K562 (cell line): ENCODE results near the gene NACC1. TPM values are rescaled to one million over a fixed set of nuclear protein-coding genes. Genes with fewer than 3 reads are reported as not detected.

Experiments used
- ATAC-seq: fragments of 200-7000 bp; cut with Tn5 transposase; 3 replicates; pipeline ENCODE4 v1.9.1; 2020; ENCODE audit warnings: moderate library complexity
- BruUV-seq: library from RNA; stranded (reverse); fragments of 400-500 nt; replicated peaks from 2 replicates; lab custom pipeline; 2021; lab: Mats Ljungman, UMichigan
- CTCF ChIA-PET: fragments of 300-600 bp; formaldehyde crosslinking; extraction: SDS; loops from one replicate; lab custom pipeline; 2021; ENCODE audit warnings: low intra/inter-chr PET ratio; lab: Yijun Ruan, JAX
- POLR2A ChIA-PET: fragments of 300-600, 350-650 bp; sonication (Branson Sonifier 250); formaldehyde crosslinking; extraction: SDS; loops from one replicate; lab custom pipeline; 2021; ENCODE audit warnings: antibody characterized with exemption, inconsistent platforms; lab: Yijun Ruan, JAX
- DNase-seq, 4 experiments: peaks; one replicate each; pipeline versions ENCODE4 v3.0.0 to v3.0.0-alpha.2; 2011 to 2018; ENCODE audit warnings: low spot score in 3 of 4, mixed read lengths in 3 of 4; ENCODE audit errors: extremely low read depth in 1 of 4
- FAIRE-seq: peaks from 2 replicates; lab custom pipeline; 2011; peaks lifted over from hg19 to GRCh38; lab: Jason Lieb, UNC
- H2AFZ ChIP-seq: 2 replicates; pipeline ENCODE4 v1.6.0; 2011; ENCODE audit warnings: low read depth, low read length, control low read depth, inconsistent platforms
- H3K27ac ChIP-seq: fragments of 200-600 bp; 3 replicates; pipeline ENCODE4 v1.8.0; 2011; ENCODE audit warnings: low read depth, mild to moderate bottlenecking, control low read depth, inconsistent platforms, low read length, moderate library complexity, mixed read lengths; ENCODE audit errors: extremely low read depth
- H3K27me3 ChIP-seq, 2 experiments: fragments of 300-600 bp in 1 of 2; 2 replicates in 1 of 2; 3 replicates in 1 of 2; pipeline versions ENCODE4 v1.6.0 to v1.8.0; 2011; ENCODE audit warnings: inconsistent platforms in 2 of 2, low read length in 2 of 2, mild to moderate bottlenecking in 1 of 2, mixed read lengths in 1 of 2, moderate library complexity in 1 of 2; ENCODE audit not compliant: control insufficient read depth in 2 of 2, insufficient read depth in 2 of 2
- H3K36me3 ChIP-seq: fragments of 300-600 bp; 3 replicates; pipeline ENCODE4 v1.8.0; 2011; ENCODE audit warnings: mild to moderate bottlenecking, low read length, inconsistent platforms; ENCODE audit not compliant: control insufficient read depth, insufficient read depth
- H3K4me1 ChIP-seq, 2 experiments: fragments of 200-600 bp in 1 of 2; replicated peaks in 1 of 2; 2 replicates in 1 of 2; 3 replicates in 1 of 2; pipeline versions ENCODE4 v1.5.1 to v1.8.0; 2011; ENCODE audit warnings: inconsistent platforms in 2 of 2, low read length in 2 of 2, mild to moderate bottlenecking in 1 of 2, mixed read lengths in 1 of 2, moderate library complexity in 1 of 2; ENCODE audit not compliant: control insufficient read depth in 2 of 2, insufficient read depth in 2 of 2
- H3K4me2 ChIP-seq: 2 replicates; pipeline ENCODE4 v1.6.1; 2011; ENCODE audit warnings: low read length, control low read depth, inconsistent platforms, mixed read lengths; ENCODE audit not compliant: insufficient read depth
- H3K4me3 ChIP-seq: fragments of 200-600 bp; sonication (generic), shearing (Covaris generic); 2 replicates; pipeline ENCODE4 v1.5.1; 2016; ENCODE audit warnings: control low read depth, inconsistent platforms
- H3K79me2 ChIP-seq: fragments of 200-600 bp; 3 replicates; pipeline ENCODE4 v1.8.0; 2011; ENCODE audit warnings: low read length, inconsistent platforms; ENCODE audit not compliant: control insufficient read depth, insufficient read depth
- H3K9ac ChIP-seq, 2 experiments: 2 replicates each; pipeline versions ENCODE4 v1.6.0 to v1.6.1; 2011; ENCODE audit warnings: low read depth in 2 of 2, low read length in 2 of 2, control low read depth in 1 of 2, inconsistent platforms in 1 of 2, mild to moderate bottlenecking in 1 of 2, mixed read lengths in 1 of 2; ENCODE audit not compliant: insufficient read depth in 1 of 2
- H3K9me1 ChIP-seq: one replicate; pipeline ENCODE4 v1.6.0; 2011; ENCODE audit warnings: inconsistent platforms, mild to moderate bottlenecking, low read length, moderate library complexity; ENCODE audit not compliant: control insufficient read depth, insufficient read depth
- H3K9me3 ChIP-seq: replicated peaks from 2 replicates; pipeline ENCODE4 v1.5.1; 2011; ENCODE audit warnings: low read depth, low read length, inconsistent platforms; ENCODE audit not compliant: control insufficient read depth, insufficient read depth
- H4K20me1 ChIP-seq: replicated peaks from 2 replicates; pipeline ENCODE4 v1.6.1; 2011; ENCODE audit warnings: low read length, inconsistent platforms, mixed read lengths; ENCODE audit not compliant: control insufficient read depth, insufficient read depth
- CBFA2T2 ChIP-seq: fragments of 450-650 bp; conservative IDR thresholded peaks from 2 replicates; pipeline ENCODE4 v1.6.1; 2017; ENCODE audit warnings: mild to moderate bottlenecking
- ETV6 ChIP-seq, 3 experiments: fragments of 150-350 bp in 1 of 3; sonication (generic) in 1 of 3; formaldehyde crosslinking in 1 of 3; IDR thresholded peaks; 2 replicates each; pipeline versions ENCODE4 v1.6.1 to v1.8.0; 2014 to 2022; ENCODE audit warnings: borderline replicate concordance in 2 of 3, low read depth in 2 of 3, antibody characterized with exemption in 1 of 3, low read length in 1 of 3, mild to moderate bottlenecking in 1 of 3, missing genetic modification reagents in 1 of 3
- GABPB1 ChIP-seq: sonication (generic); formaldehyde crosslinking; IDR thresholded peaks from 2 replicates; pipeline ENCODE4 v1.8.0; 2022; ENCODE audit warnings: mild to moderate bottlenecking, missing genetic modification reagents
- GTF2F1 ChIP-seq: IDR thresholded peaks from 2 replicates; pipeline ENCODE4 v1.6.1; 2011; ENCODE audit warnings: low read depth, low read length, improper control_type of control experiment
- HSF4 ChIP-seq: fragments of 250-450 bp; sonication (Bioruptor Pico); IDR thresholded peaks from 2 replicates; pipeline ENCODE4 v2.1.2; 2022; ENCODE audit warnings: mild to moderate bottlenecking, moderate library complexity, borderline replicate concordance
- NFYB ChIP-seq: IDR thresholded peaks from 2 replicates; pipeline ENCODE4 v1.6.1; 2011; ENCODE audit warnings: mild to moderate bottlenecking, moderate library complexity; ENCODE audit not compliant: insufficient read length; ENCODE audit errors: extremely low read depth
- PHB2 ChIP-seq: fragments of 450-650 bp; IDR thresholded peaks from 2 replicates; pipeline ENCODE4 v1.6.1; 2017; ENCODE audit warnings: low read depth
- RNF2 ChIP-seq: sonication (generic); IDR thresholded peaks from 2 replicates; pipeline ENCODE4 v1.6.1; 2016
- TCF15 ChIP-seq: fragments of 250-450 bp; sonication (Bioruptor Pico); IDR thresholded peaks from 2 replicates; pipeline ENCODE4 v1.8.0; 2022; ENCODE audit warnings: moderate library complexity, mild to moderate bottlenecking, inconsistent platforms
- ZBTB26 ChIP-seq: fragments of 450-650 bp; formaldehyde crosslinking; IDR thresholded peaks from 2 replicates; pipeline ENCODE4 v1.4.0; 2022; ENCODE audit warnings: missing genetic modification characterization
- ZBTB33 ChIP-seq: sonication (generic); formaldehyde crosslinking; IDR thresholded peaks from 2 replicates; pipeline ENCODE4 v1.8.1; 2023; ENCODE audit warnings: mild to moderate bottlenecking, missing genetic modification reagents
- ZNF280B ChIP-seq: fragments of 250-450 bp; sonication (Bioruptor Pico); IDR thresholded peaks from 2 replicates; pipeline ENCODE4 v1.5.1; 2021; ENCODE audit warnings: mild to moderate bottlenecking
- WGBS: fragments of 100-300 bp; shearing (Covaris generic); methylation state at CpG from one replicate; pipeline ENCODE4 v1.1.6; 2016; ENCODE audit warnings: low coverage, mixed read lengths; ENCODE audit not compliant: insufficient coverage; ENCODE audit errors: missing lambda C conversion rate; 5-methylcytosine and 5-hydroxymethylcytosine counted together
- in situ Hi-C: fragments of 300-500 bp; cut with MboI; formaldehyde crosslinking; loops from 4 replicates; pipeline ENCODE4 v1.15.0; 2018; ENCODE audit warnings: inconsistent platforms, mixed read lengths
- intact Hi-C: fragments of 100-400 bp; cut with micrococcal nuclease; formaldehyde crosslinking; loops from 2 replicates; pipeline ENCODE4 v1.14.2; 2022
- polyA plus RNA-seq, 8 experiments: library from polyadenylated mRNA; depleted of rRNA in 4 of 8; stranded (reverse) in 5 of 8; unstranded in 3 of 8; fragments of >200 nt; fragmentation: Nextera tagmentation in 2 of 8; fragmentation: Illumina TruSeq in 1 of 8; extraction: Ambion mirVana in 2 of 8; extraction: Trizol in 1 of 8; gene quantifications; 2 replicates each; pipeline versions ENCODE4 v1.2.1 to v1.2.3, GENCODE V29; 2011 to 2014; ENCODE audit warnings: inconsistent platforms in 1 of 8, missing spikeins in 1 of 8
- total RNA-seq, 7 experiments: library from RNA; depleted of rRNA in 6 of 7; stranded (reverse); fragments of >200 nt in 6 of 7; fragmentation: Illumina TruSeq in 2 of 7; extraction: Trizol in 2 of 7; gene quantifications; 2 replicates each; pipeline versions ENCODE4 v1.2.1 to v1.2.3, GENCODE V29; 2011 to 2021; ENCODE audit warnings: low replicate concordance in 1 of 7

Gene NACC1
- total and polyA plus RNA-seq, 9 of the 15 experiments (the other 6 are each of a cell fraction or from before 2014, with no cell fraction given) = 0.04 to 96.6 (median 25.8) TPM

GRCh38 chr19:13100031-13100588 lies 18.0 kb upstream of the NACC1 start:
- ATAC-seq = no peak
- in situ Hi-C loops = no loop called here
- Histone ChIP-seq H3K4me1 (peaks cover 41 to 82% of the 10 kb centered on the region in 2 experiments), H3K9me3 (no peaks in the 10 kb centered on the region), H2AFZ (no peak overlapping the region), H3K4me3 (peak overlapping the region; percentile 98), H3K27me3 (no peaks in the 10 kb centered on the region), H3K36me3 (peaks cover 43% of the 10 kb centered on the region), H4K20me1 (no peaks in the 10 kb centered on the region), H3K4me2 (peak overlapping the region; percentile 99), H3K79me2 (peaks cover 60% of the 10 kb centered on the region), H3K9me1 (no peaks in the 10 kb centered on the region), H3K9ac (peak overlapping the region; percentile 74 to 95), H3K27ac (peak overlapping the region; percentile 98)
- DNase-seq = peak in 1 of 4 experiments; percentile 70
- intact Hi-C loops = loop anchor here (10.0 kb wide), 1 partner anchor 135 kb away; no protein-coding TSS in a partner anchor
- ChIA-PET CTCF (no interaction called here), POLR2A (interaction anchor here (0.6 to 3.1 kb wide), 9 partner anchors 17 to 123 kb away, joined by 3 to 16 read pairs (median 4); no protein-coding TSS in a partner anchor)
- 66% methylated on average over 11 of the region's 12 CpGs for WGBS
- TSS peak; percentile 10 for BruUV-seq
- no peak for FAIRE-seq
- TF ChIP-seq RNF2 (no peak), HSF4 (CRISPR knock-in tag) (no peak), ZBTB33 (CRISPR knock-in tag) (0 out of 2 replicates have a peak, but pooled peaks have one; percentile 14), GABPB1 (CRISPR knock-in tag) (no peak; the same call in 1 of the 2 replicates), TCF15 (CRISPR knock-in tag) (no peak), ETV6 (IDR thresholded peaks at IDR 0.05; ENCODE audit: borderline replicate concordance in 1 of 2, low read depth in 2 of 2, low read length in 1 of 2) (no peak; a peak in 1 of 4 replicates), ETV6 (CRISPR knock-in tag; IDR thresholded peaks at IDR 0.05; ENCODE audit: borderline replicate concordance) (no peak), GTF2F1 (no peak), ZNF280B (CRISPR knock-in tag) (no peak), PHB2 (0 out of 2 replicates have a peak, but pooled peaks have one; percentile 11), ZBTB26 (CRISPR knock-in tag) (peak; percentile 54; the same call in 1 of the 2 replicates), NFYB (no peak), CBFA2T2 (no peak)
